ENCODE results near the gene S1PR4. TPM values are rescaled to one million over a fixed set of nuclear protein-coding genes. Genes with fewer than 3 reads are reported as not detected.

Gene S1PR4
- total and polyA plus RNA-seq, 2 of the 13 experiments (the other 11 are each of a cell fraction or from before 2014, with no cell fraction given) = 0.07 to 0.09 TPM

DNA sequence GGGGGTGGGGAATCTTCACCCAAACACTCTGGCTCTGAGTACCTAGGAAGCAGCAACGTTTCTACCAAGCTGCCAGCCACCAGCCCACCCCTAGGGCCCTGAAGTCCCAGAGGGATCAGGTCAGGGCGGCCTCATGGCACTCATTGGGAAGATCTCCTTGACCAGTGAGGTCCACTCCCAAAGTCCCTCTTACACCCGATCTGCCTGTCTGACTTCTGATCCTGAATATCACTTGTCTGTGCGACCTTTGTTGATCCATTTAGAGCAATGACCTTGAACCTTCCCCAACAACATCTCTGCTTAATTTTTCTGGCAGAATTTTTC, 44.8 kb upstream of the S1PR4 start:
- in situ Hi-C loops (cut with HindIII; ENCODE audit: extremely low pct_ligation_motif_present, low pct_unique_long_range_greater_than_20kb) = no loop called here
- no peak for FAIRE-seq

GRCh38 chr19:3135961-3136683, 42.4 kb upstream of the S1PR4 start, which contains the start of gene GNA15:
Gene GNA15, plus strand, starts transcription at chr19:3136033. Its CDS starts 418 bp downstream, at chr19:3136451.
- Histone ChIP-seq H3K4me2 (ENCODE audit: low read depth, low read length) (no peak within 1 kb of the TSS), H2AFZ (ENCODE audit: low read length) (no peak within 1 kb of the TSS), H3K27ac (ENCODE audit: extremely low read length, insufficient read depth, low read length) (no peak within 1 kb of the TSS), H3K9me3 (ENCODE audit: low read length) (no peaks in the 10 kb centered on the region), H3K4me3 (replicated peaks in 1 of 3; ENCODE audit: insufficient read depth in 1 of 3, low read depth in 2 of 3, low read length in 3 of 3) (no peak within 1 kb of the TSS), H3K9ac (ENCODE audit: insufficient read depth, low read depth, low read length) (no peak within 1 kb of the TSS), H3K27me3 (ENCODE audit: control insufficient read depth in 1 of 2, insufficient read depth in 2 of 2, low read length in 2 of 2) (peaks cover 0 to 7% of the 10 kb centered on the region in 2 experiments; a peak in 2 of 5 replicates), H3K4me1 (ENCODE audit: insufficient read depth, low read length) (peaks cover 7% of the 10 kb centered on the region; the same call in 1 of the 2 replicates), H3K36me3 (replicated peaks in 1 of 2; ENCODE audit: control insufficient read depth in 1 of 2, insufficient read depth in 2 of 2, low read length in 2 of 2) (no peaks in the 10 kb centered on the region), H3K79me2 (ENCODE audit: insufficient read depth, low read length) (no peaks in the 10 kb centered on the region), H4K20me1 (ENCODE audit: insufficient read depth, low read length) (no peaks in the 10 kb centered on the region)
- 57% methylated on average over 27 of the region's 40 CpGs for WGBS (ENCODE audit: low lambda C conversion rate)
- BruUV-seq (replicated peaks) = no TSS peak
- DNase-seq (ENCODE audit: low spot score) = no peak
- no peak for ATAC-seq
- in situ Hi-C loops (cut with HindIII; ENCODE audit: extremely low pct_ligation_motif_present, low pct_unique_long_range_greater_than_20kb) (no loop called here), intact Hi-C loops (cut with micrococcal nuclease; ENCODE audit: unreplicated experiment) (no loop called here)
- CTCF ChIA-PET (ENCODE audit: low intra/inter-chr PET ratio, low total read pairs) = no interaction called here
- no peak for FAIRE-seq
- POLR2A ChIA-PET = no interaction called here
- no peak for TF ChIP-seq KDM3A (CRISPR knock-in tag; IDR thresholded peaks at IDR 0.05; ENCODE audit: low read depth)

More for the DNA sequence above, 44.8 kb upstream of the S1PR4 start:
- Histone ChIP-seq H3K4me3 (replicated peaks in 1 of 3; ENCODE audit: insufficient read depth in 1 of 3, low read depth in 2 of 3, low read length in 3 of 3) (no peak overlapping the region), H3K27me3 (ENCODE audit: control insufficient read depth in 1 of 2, insufficient read depth in 2 of 2, low read length in 2 of 2) (peaks cover 0 to 7% of the 10 kb centered on the region in 2 experiments; a peak in 2 of 5 replicates), H3K4me1 (ENCODE audit: insufficient read depth, low read length) (peaks cover 7% of the 10 kb centered on the region; the same call in 1 of the 2 replicates), H3K4me2 (ENCODE audit: low read depth, low read length) (no peak overlapping the region), H3K9ac (ENCODE audit: insufficient read depth, low read depth, low read length) (no peak overlapping the region), H2AFZ (ENCODE audit: low read length) (no peak overlapping the region), H3K36me3 (replicated peaks in 1 of 2; ENCODE audit: control insufficient read depth in 1 of 2, insufficient read depth in 2 of 2, low read length in 2 of 2) (no peaks in the 10 kb centered on the region), H3K79me2 (ENCODE audit: insufficient read depth, low read length) (no peaks in the 10 kb centered on the region), H4K20me1 (ENCODE audit: insufficient read depth, low read length) (no peaks in the 10 kb centered on the region), H3K27ac (ENCODE audit: extremely low read length, insufficient read depth, low read length) (no peak overlapping the region), H3K9me3 (ENCODE audit: low read length) (no peaks in the 10 kb centered on the region)
- ATAC-seq = no peak
- no peak for DNase-seq (ENCODE audit: low spot score)
- intact Hi-C loops (cut with micrococcal nuclease; ENCODE audit: unreplicated experiment) = no loop called here
- ChIA-PET CTCF (ENCODE audit: low intra/inter-chr PET ratio, low total read pairs) (no interaction called here), POLR2A (no interaction called here)
- WGBS (ENCODE audit: low lambda C conversion rate) = 4% methylated on average over 2 of the region's 4 CpGs
- no peak for TF ChIP-seq PHF5A (CRISPR knock-in tag; IDR thresholded peaks at IDR 0.05; ENCODE audit: low read depth, unreplicated experiment)
- no TSS peak for BruUV-seq (replicated peaks)

Measured in HepG2 (cell line).